HEK293 (cell line): Measurements from ENCODE around the gene CELA2A.

Experiments
- GLIS1 ChIP-seq: fragments of 450-650 bp; formaldehyde crosslinking; IDR thresholded peaks from 2 replicates; pipeline ENCODE4 v1.5.1; 2016; ENCODE audit warnings: missing biosample characterization, missing genetic modification characterization
- MEIS1 ChIP-seq: sonication (generic); formaldehyde crosslinking; IDR thresholded peaks from 2 replicates; pipeline ENCODE4 v1.8.1; 2022; ENCODE audit warnings: missing genetic modification reagents, mild to moderate bottlenecking, borderline replicate concordance
- PRDM1 ChIP-seq: fragments of 450-650 bp; formaldehyde crosslinking; IDR thresholded peaks from 2 replicates; pipeline ENCODE4; 2016; ENCODE audit warnings: missing biosample characterization, missing genetic modification characterization
- SP2 ChIP-seq: fragments of 450-650 bp; formaldehyde crosslinking; IDR thresholded peaks from 2 replicates; pipeline ENCODE4 v1.5.1; 2016; ENCODE audit warnings: missing biosample characterization, missing genetic modification characterization
- ZBTB20 ChIP-seq: fragments of 450-650 bp; formaldehyde crosslinking; IDR thresholded peaks from 2 replicates; pipeline ENCODE4 v1.5.1; 2016; ENCODE audit warnings: missing biosample characterization, missing genetic modification characterization
- ZNF558 ChIP-seq: fragments of 450-650 bp; formaldehyde crosslinking; IDR thresholded peaks from 2 replicates; pipeline ENCODE4 v1.5.1; 2016; ENCODE audit warnings: missing biosample characterization, missing genetic modification characterization
- ZNF561 ChIP-seq: fragments of 450-650 bp; IDR thresholded peaks from 2 replicates; pipeline ENCODE4 v1.5.1; 2018; ENCODE audit warnings: missing biosample characterization, missing genetic modification characterization, borderline replicate concordance
- ZNF664 ChIP-seq: fragments of 450-650 bp; formaldehyde crosslinking; IDR thresholded peaks from 2 replicates; pipeline ENCODE4 v1.5.1; 2016; ENCODE audit warnings: missing biosample characterization, missing genetic modification characterization
- TF ChIP-seq, protein P1 (sequence below): fragments of 450-650 bp; formaldehyde crosslinking; IDR thresholded peaks from 2 replicates; pipeline ENCODE4 v1.5.1; 2016; ENCODE audit warnings: missing biosample characterization, missing genetic modification characterization
- TF ChIP-seq, protein P2 (sequence below): IDR thresholded peaks from 2 replicates; pipeline ENCODE4 v1.6.1; 2011; ENCODE audit warnings: mild to moderate bottlenecking, low read depth, low read length, borderline replicate concordance
- TF ChIP-seq, protein P3 (sequence below): fragments of 450-650 bp; formaldehyde crosslinking; IDR thresholded peaks from 2 replicates; pipeline ENCODE4 v1.5.1; 2016; ENCODE audit warnings: missing biosample characterization, missing genetic modification characterization, low read depth

DNA sequence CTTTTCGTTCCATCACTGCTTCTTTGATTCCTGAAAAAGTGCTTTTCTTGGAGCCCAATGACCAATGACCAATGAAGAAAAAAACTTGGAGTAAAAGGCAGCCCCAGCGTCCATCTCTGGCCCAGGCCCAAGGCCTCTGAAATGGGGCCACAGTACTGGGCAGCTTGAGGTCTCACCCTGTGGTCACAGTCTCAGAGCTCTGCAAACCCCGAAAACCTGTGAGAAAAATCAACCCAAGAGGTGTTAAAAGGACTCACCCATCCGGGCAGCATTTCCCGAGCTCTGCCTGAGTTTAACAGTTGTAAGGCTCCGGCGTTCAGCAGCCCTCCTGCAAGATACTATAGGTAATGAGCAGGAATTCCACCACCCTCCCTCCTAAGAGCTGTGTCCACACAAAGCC lies 49.0 kb upstream of the CELA2A start:
- TF ChIP-seq PRDM1 (no peak), ZNF561 (no peak), GLIS1 (tag by site-specific recombination) (no peak), ZBTB20 (tag by site-specific recombination) (no peak), ZNF558 (no peak), ZNF664 (tag by site-specific recombination) (no peak), SP2 (no peak), MEIS1 (CRISPR knock-in tag) (no peak)
- TF ChIP-seq, protein P1, sequence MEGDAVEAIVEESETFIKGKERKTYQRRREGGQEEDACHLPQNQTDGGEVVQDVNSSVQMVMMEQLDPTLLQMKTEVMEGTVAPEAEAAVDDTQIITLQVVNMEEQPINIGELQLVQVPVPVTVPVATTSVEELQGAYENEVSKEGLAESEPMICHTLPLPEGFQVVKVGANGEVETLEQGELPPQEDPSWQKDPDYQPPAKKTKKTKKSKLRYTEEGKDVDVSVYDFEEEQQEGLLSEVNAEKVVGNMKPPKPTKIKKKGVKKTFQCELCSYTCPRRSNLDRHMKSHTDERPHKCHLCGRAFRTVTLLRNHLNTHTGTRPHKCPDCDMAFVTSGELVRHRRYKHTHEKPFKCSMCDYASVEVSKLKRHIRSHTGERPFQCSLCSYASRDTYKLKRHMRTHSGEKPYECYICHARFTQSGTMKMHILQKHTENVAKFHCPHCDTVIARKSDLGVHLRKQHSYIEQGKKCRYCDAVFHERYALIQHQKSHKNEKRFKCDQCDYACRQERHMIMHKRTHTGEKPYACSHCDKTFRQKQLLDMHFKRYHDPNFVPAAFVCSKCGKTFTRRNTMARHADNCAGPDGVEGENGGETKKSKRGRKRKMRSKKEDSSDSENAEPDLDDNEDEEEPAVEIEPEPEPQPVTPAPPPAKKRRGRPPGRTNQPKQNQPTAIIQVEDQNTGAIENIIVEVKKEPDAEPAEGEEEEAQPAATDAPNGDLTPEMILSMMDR (tag by site-specific recombination): no peak
- TF ChIP-seq, protein P2, sequence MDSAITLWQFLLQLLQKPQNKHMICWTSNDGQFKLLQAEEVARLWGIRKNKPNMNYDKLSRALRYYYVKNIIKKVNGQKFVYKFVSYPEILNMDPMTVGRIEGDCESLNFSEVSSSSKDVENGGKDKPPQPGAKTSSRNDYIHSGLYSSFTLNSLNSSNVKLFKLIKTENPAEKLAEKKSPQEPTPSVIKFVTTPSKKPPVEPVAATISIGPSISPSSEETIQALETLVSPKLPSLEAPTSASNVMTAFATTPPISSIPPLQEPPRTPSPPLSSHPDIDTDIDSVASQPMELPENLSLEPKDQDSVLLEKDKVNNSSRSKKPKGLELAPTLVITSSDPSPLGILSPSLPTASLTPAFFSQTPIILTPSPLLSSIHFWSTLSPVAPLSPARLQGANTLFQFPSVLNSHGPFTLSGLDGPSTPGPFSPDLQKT: no peak
- TF ChIP-seq, protein P3, sequence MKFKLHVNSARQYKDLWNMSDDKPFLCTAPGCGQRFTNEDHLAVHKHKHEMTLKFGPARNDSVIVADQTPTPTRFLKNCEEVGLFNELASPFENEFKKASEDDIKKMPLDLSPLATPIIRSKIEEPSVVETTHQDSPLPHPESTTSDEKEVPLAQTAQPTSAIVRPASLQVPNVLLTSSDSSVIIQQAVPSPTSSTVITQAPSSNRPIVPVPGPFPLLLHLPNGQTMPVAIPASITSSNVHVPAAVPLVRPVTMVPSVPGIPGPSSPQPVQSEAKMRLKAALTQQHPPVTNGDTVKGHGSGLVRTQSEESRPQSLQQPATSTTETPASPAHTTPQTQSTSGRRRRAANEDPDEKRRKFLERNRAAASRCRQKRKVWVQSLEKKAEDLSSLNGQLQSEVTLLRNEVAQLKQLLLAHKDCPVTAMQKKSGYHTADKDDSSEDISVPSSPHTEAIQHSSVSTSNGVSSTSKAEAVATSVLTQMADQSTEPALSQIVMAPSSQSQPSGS (tag by site-specific recombination): no peak
